ENCODE data around the gene PLD4. TPM values are rescaled to one million over a fixed set of nuclear protein-coding genes. Genes with fewer than 3 reads are reported as not detected.

PLD4 gene
- total RNA-seq, 1 donor from 2014 or later = 0.78 TPM

- no peaks in the 10 kb centered on the region for H3K4me1 Mint-ChIP-seq
- no peaks in the 10 kb centered on the region for H3K9me3 Mint-ChIP-seq
- no peak for TF ChIP-seq CTCF (IDR thresholded peaks at IDR 0.05; ENCODE audit: unreplicated experiment)
- no peak for DNase-seq (ENCODE audit: low spot score in 2 of 2, unreplicated experiment in 2 of 2)
- peaks cover 44% of the 10 kb centered on the region for H3K27me3 Mint-ChIP-seq (ENCODE audit: low read depth)
- no peaks in the 10 kb centered on the region for H3K36me3 Mint-ChIP-seq
- H3K4me3 Mint-ChIP-seq = no peak overlapping the region
- H3K27ac Mint-ChIP-seq = no peak overlapping the region
Measured at GRCh38 chr14:104957146-104958113, 32.8 kb downstream of the PLD4 start.

- DNase-seq (ENCODE audit: low spot score in 2 of 2, unreplicated experiment in 2 of 2) = no peak
- Mint-ChIP-seq H3K36me3 (no peaks in the 10 kb centered on the region), H3K9me3 (no peaks in the 10 kb centered on the region), H3K27me3 (ENCODE audit: low read depth) (peaks cover 11% of the 10 kb centered on the region), H3K27ac (no peak overlapping the region), H3K4me3 (no peak overlapping the region), H3K4me1 (peaks cover 18% of the 10 kb centered on the region)
- TF ChIP-seq CTCF (IDR thresholded peaks at IDR 0.05; ENCODE audit: unreplicated experiment) = no peak
Measured at GRCh38 chr14:104964546-104964945, 39.9 kb downstream of the PLD4 start.

GRCh38 chr14:104965561-104966231 lies 41.0 kb downstream of the PLD4 start:
- H3K4me1 Mint-ChIP-seq = peaks cover 18% of the 10 kb centered on the region
- H3K27ac Mint-ChIP-seq = no peak overlapping the region
- TF ChIP-seq CTCF (IDR thresholded peaks at IDR 0.05; ENCODE audit: unreplicated experiment) = no peak
- H3K36me3 Mint-ChIP-seq = no peaks in the 10 kb centered on the region
- peaks cover 6% of the 10 kb centered on the region for H3K27me3 Mint-ChIP-seq (ENCODE audit: low read depth)
- DNase-seq (ENCODE audit: low spot score in 2 of 2, unreplicated experiment in 2 of 2) = no peak
- H3K9me3 Mint-ChIP-seq = no peaks in the 10 kb centered on the region
- H3K4me3 Mint-ChIP-seq = no peak overlapping the region

- Mint-ChIP-seq H3K4me3 (no peak overlapping the region), H3K27ac (no peak overlapping the region), H3K9me3 (no peaks in the 10 kb centered on the region), H3K36me3 (no peaks in the 10 kb centered on the region), H3K4me1 (peaks cover 18% of the 10 kb centered on the region), H3K27me3 (ENCODE audit: low read depth) (peaks cover 6% of the 10 kb centered on the region)
- DNase-seq (ENCODE audit: low spot score in 2 of 2, unreplicated experiment in 2 of 2) = no peak
- TF ChIP-seq CTCF (IDR thresholded peaks at IDR 0.05; ENCODE audit: unreplicated experiment) = no peak
Measured at GRCh38 chr14:104966261-104966865, 41.7 kb downstream of the PLD4 start.

- Mint-ChIP-seq H3K9me3 (no peaks in the 10 kb centered on the region), H3K4me3 (no peak overlapping the region), H3K4me1 (peaks cover 18% of the 10 kb centered on the region), H3K27me3 (ENCODE audit: low read depth) (peaks cover 4% of the 10 kb centered on the region), H3K27ac (no peak overlapping the region), H3K36me3 (no peaks in the 10 kb centered on the region)
- TF ChIP-seq CTCF (IDR thresholded peaks at IDR 0.05; ENCODE audit: unreplicated experiment) = no peak
- DNase-seq (ENCODE audit: low spot score in 2 of 2, unreplicated experiment in 2 of 2) = no peak
Measured at GRCh38 chr14:104966981-104967385, 42.3 kb downstream of the PLD4 start.

Measured in mesothelial cell of epicardium (in vitro differentiated cells).